Measurements from ENCODE around the gene OR6A2. TPM values are rescaled to one million over a fixed set of nuclear protein-coding genes. Genes with fewer than 3 reads are reported as not detected.

Gene OR6A2
- polyA plus RNA-seq, 1 experiment = not detected

DNA sequence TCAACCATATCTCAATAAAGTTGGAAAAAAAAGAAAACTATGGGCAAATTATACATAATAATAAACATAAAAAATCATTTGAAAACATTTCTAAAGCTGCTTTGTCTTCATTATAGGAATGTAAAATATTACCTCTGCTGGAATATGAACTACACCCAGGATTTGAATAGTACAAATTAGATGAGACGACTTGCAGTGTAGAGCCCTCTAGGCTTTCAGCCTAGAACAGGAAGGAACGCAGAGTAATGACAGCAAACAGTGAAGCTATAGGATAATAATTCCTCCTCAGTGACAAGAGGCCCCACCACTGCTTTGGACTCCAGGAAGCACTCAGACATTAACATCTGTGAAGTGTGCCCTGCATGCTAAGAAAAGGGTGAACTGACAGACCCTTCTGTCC lies 8.9 kb downstream of the OR6A2 start:
- TF ChIP-seq, protein P1, sequence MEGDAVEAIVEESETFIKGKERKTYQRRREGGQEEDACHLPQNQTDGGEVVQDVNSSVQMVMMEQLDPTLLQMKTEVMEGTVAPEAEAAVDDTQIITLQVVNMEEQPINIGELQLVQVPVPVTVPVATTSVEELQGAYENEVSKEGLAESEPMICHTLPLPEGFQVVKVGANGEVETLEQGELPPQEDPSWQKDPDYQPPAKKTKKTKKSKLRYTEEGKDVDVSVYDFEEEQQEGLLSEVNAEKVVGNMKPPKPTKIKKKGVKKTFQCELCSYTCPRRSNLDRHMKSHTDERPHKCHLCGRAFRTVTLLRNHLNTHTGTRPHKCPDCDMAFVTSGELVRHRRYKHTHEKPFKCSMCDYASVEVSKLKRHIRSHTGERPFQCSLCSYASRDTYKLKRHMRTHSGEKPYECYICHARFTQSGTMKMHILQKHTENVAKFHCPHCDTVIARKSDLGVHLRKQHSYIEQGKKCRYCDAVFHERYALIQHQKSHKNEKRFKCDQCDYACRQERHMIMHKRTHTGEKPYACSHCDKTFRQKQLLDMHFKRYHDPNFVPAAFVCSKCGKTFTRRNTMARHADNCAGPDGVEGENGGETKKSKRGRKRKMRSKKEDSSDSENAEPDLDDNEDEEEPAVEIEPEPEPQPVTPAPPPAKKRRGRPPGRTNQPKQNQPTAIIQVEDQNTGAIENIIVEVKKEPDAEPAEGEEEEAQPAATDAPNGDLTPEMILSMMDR (IDR thresholded peaks at IDR 0.05; ENCODE audit: insufficient read depth, low read depth, low read length) = no peak
- no peak for DNase-seq (ENCODE audit: low read depth)
- CTCF ChIA-PET = interaction anchor here (0.9 kb wide), 1 partner anchor 9 kb away, joined by 3 read pairs; no protein-coding TSS in a partner anchor
- Histone ChIP-seq H3K27me3 (ENCODE audit: control insufficient read depth, insufficient read depth, low read length) (no peaks in the 10 kb centered on the region), H3K36me3 (ENCODE audit: control insufficient read depth, insufficient read depth, low read length) (no peaks in the 10 kb centered on the region), H3K4me3 (ENCODE audit: low read depth, low read length) (no peak overlapping the region)
- POLR2A ChIA-PET = no interaction called here

DNA sequence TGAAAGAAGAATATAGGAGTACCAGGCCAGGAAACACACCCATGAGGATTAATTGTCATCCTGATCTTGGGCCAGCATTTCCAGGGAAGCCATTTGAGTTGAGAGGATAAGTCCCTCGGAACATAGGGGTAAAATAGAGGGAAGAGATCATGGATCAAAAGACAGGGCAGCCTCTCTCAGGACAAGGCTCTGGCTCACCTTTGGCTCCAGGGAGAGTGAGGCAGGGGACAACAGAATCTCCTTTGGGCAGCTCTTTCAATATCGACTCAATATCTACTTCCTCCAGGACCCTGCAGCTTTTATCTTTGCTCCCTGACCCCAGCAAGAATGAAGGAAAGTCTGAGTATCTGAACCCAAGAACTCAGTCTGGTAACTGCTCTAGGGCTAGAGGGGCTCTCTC lies 16.8 kb downstream of the OR6A2 start, which contains the start of gene OR2AG1:
Gene OR2AG1 (plus strand): TSS at position 301 of the 400 bp plus-strand sequence. CDS start 2,018 bp downstream, outside the sequence.
- Histone ChIP-seq H3K36me3 (ENCODE audit: control insufficient read depth, insufficient read depth, low read length) (no peaks in the 10 kb centered on the region), H3K27me3 (ENCODE audit: control insufficient read depth, insufficient read depth, low read length) (no peaks in the 10 kb centered on the region), H3K4me3 (ENCODE audit: low read depth, low read length) (no peak within 1 kb of the TSS)
- TF ChIP-seq, protein P1 (IDR thresholded peaks at IDR 0.05; ENCODE audit: insufficient read depth, low read depth, low read length) = no peak
- POLR2A ChIA-PET = no interaction called here
- CTCF ChIA-PET = no interaction called here
- no peak for DNase-seq (ENCODE audit: low read depth)

DNA sequence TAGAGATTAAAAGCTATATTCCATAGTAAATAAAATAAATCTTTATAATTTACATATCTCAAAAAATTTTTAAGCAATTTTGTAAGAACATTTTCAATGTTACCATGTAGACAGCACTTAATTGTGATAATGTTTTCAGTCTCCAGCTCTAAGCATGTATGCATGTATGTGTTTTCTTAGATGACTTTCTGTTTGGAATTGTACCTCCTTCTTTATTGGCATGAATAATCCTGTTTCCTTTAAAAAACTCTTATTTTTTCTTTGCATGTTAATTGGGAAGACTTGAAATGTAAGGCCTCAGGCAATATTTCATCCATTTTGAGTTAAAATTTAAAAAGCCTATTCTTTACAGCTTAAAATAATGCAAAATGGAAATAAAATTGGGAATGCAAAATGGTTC lies 18.7 kb downstream of the OR6A2 start:
- Histone ChIP-seq H3K4me3 (ENCODE audit: low read depth, low read length) (no peak overlapping the region), H3K27me3 (ENCODE audit: control insufficient read depth, insufficient read depth, low read length) (no peaks in the 10 kb centered on the region), H3K36me3 (ENCODE audit: control insufficient read depth, insufficient read depth, low read length) (no peaks in the 10 kb centered on the region)
- ChIA-PET CTCF (interaction anchor here (1.5 kb wide), 1 partner anchor 24 kb away, joined by 4 read pairs; no protein-coding TSS in a partner anchor), POLR2A (no interaction called here)
- TF ChIP-seq, protein P1 (IDR thresholded peaks at IDR 0.05; ENCODE audit: insufficient read depth, low read depth, low read length) = no peak
- no peak for DNase-seq (ENCODE audit: low read depth)

DNA sequence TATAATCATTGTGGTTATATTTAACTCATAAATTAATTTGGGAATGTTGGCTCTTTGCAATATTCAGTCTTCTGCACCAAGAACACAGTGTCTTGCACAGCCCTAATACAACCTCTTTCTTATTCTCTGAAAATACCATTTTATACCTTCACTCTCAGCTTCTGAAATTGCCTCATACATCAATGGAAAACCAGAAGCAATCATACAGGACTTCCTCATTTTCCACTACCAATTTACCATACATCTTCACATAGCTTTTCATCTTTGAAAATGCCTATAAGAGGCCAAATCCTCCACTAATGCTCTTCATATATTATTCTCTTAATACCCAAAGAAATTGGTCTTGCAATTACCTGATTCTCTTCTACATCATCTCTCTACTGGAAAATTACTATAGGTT lies 21.0 kb downstream of the OR6A2 start:
- POLR2A ChIA-PET = no interaction called here

DNA sequence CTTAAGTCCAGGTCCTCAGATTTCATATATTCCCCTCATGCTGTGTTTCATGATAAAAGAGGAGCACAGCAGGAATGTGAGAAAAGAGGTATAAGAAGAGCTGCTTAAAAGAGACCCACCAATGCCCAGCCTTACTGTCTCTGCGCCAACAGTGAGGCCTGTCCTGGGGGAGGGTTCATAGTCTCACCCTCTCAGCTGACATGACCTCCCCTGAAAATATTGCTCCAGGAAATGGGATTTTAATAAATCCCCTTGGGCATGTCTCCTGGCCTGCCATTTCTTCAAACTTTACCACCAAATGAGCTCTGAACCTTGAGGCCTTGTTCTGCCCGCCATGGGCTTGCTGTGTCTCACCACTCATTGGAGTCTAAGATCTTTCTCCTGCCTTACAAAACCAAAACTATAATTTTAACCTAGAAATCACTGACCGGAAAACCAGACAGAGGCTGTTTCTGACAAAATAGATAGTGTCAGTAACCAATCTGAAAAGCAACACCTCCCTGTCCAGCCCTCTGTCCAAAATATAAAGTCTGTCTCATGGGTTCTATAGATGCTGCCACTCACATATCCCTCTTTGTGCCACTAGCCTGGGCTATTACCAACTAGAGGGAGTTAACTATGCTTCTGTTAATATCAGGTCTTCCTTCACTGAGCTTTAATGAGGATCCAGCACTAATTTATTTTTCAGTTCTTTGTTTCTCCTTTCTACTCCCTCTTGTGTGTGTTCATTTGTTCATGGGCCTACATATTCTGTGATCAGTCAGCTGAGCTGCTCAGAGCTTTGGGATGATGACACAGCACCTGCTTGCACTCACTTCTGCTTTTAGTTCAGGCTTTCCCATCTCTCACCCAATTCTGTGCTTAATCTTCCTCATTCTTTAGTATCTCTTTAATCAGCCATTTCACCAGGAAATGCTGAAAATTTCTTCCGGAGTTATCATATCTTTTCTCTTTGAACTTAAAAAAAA lies 27.3 kb downstream of the OR6A2 start, which contains the start of gene OR2AG2:
Gene OR2AG2 (minus strand): TSS at position 51 of the 968 bp plus-strand sequence. CDS start 3,019 bp downstream, outside the sequence.
- H3K27me3 ChIP-seq (ENCODE audit: control insufficient read depth, insufficient read depth, low read length) = no peaks in the 10 kb centered on the region
- TF ChIP-seq, protein P1 (IDR thresholded peaks at IDR 0.05; ENCODE audit: insufficient read depth, low read depth, low read length) = no peak
- no peaks in the 10 kb centered on the region for H3K36me3 ChIP-seq (ENCODE audit: control insufficient read depth, insufficient read depth, low read length)
- POLR2A ChIA-PET = no interaction called here
- H3K4me3 ChIP-seq (ENCODE audit: low read depth, low read length) = no peak within 1 kb of the TSS
- CTCF ChIA-PET = interaction anchor here (0.6 to 2.5 kb wide), 3 partner anchors 17 to 584 kb away, joined by 3 to 8 read pairs (median 6); no protein-coding TSS in a partner anchor
- DNase-seq (ENCODE audit: low read depth) = no peak

More for the DNA sequence above, 21.0 kb downstream of the OR6A2 start:
- H3K4me3 ChIP-seq (ENCODE audit: low read depth, low read length) = no peak overlapping the region
- CTCF ChIA-PET = interaction anchor here (0.6 to 1.8 kb wide), 2 partner anchors 23 to 26 kb away, joined by 3 to 6 read pairs; no protein-coding TSS in a partner anchor
- no peaks in the 10 kb centered on the region for H3K27me3 ChIP-seq (ENCODE audit: control insufficient read depth, insufficient read depth, low read length)
- H3K36me3 ChIP-seq (ENCODE audit: control insufficient read depth, insufficient read depth, low read length) = no peaks in the 10 kb centered on the region
- DNase-seq (ENCODE audit: low read depth) = no peak
- TF ChIP-seq, protein P1 (IDR thresholded peaks at IDR 0.05; ENCODE audit: insufficient read depth, low read depth, low read length) = no peak
